ENCODE measurements around the gene IQGAP2. TPM values are rescaled to one million over a fixed set of nuclear protein-coding genes. Genes with fewer than 3 reads are reported as not detected.
"Not testable (repeated sequence)": the region's sequence is repeated elsewhere in the genome, so short reads cannot be mapped to it uniquely, and the experiment has no call there.

IQGAP2 gene
- polyA plus RNA-seq, 2 donors, result 1.4 to 2.0 TPM

DNA sequence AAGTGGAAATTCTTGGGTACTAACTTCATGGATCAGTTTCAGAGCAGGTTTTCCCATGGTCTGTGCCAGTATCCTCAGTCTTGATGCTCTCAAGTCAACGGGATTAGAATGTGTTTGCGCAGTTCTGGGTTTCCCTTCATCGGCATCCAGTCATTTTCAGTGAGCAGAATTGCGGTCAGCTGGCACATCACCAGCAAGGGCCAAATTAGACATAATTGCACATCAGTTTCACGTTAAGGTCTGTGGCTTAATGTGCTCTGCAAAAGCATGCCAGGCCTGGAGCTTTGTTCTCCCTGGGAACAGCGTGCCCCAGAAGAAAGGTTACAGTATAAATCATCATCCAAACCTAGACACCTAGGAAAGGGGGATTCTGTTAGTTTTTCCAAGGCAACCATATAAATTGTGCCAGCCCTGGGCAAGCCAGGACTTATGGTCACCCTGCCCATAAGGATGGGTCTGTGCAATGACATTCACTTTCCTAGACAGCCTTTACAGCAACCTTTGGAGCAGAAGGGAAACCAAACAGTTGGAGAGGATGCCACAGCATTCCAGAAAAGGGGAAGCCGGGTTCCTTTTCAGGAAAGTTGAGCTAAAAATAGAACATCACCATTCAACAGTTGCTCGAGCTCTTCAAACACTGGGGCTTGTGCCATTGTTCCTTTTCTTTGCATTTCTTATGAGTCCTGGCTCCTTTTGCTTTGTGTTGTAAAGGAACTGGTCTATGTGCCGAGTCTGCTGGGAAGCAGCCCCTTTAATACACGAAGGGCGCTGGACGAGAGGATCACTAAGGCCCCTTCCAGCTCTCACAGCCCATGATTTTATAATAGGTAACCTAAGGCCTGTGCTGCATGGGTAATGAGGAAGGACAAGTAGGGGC is 23.1 kb downstream of the IQGAP2 start:
- 60 to 75% methylated on average over 12 of the region's 12 CpGs for WGBS, 2 donors
- no peaks in the 10 kb centered on the region for H3K36me3 ChIP-seq (ENCODE audit: control insufficient read depth in 2 of 2, insufficient read depth in 2 of 2, low read length in 1 of 2)

DNA sequence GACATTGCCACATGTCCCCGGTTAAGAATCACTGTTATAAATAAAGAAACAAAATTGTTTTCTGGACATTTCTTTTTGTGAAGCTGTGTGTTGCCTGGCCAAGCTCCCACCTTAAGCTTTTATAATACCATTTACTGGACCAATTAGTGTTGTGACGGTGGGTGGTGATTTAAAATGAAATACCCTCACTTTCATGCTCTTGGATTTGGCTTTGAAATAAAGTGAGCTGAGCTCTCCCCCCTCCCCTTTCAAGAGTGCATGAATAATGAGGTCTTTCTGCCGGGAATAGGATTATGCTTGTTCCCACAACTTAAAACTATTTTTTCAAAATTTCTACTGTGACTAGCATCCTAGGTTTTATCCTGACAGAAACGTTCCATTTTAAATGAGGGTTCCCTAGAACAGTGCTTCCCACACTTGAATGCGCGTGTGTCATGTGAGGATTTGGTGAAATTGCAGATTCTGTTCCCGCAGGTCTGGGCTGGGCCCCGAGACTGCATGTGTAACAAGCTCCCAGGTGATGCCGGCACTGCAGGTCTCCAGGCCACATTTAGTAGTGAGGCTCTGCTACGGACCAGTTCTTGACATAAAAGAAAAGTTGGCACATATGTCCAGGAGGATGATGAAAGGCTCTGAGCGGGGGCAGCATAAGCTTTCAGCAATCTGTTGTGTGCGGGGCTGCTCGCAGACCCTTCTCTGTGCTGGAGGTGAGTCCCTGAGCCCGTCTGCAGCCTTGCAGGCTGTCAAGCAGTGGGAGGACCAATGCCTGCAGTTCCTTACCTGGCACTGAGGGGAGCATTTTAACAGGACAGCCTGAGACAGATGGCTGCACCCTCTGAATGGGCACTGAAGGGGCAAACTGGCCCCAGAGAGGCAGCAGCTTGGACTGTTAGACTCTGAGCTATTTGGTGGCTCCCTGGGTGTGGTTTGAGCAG is 24.4 kb downstream of the IQGAP2 start:
- Histone ChIP-seq H3K36me3 (ENCODE audit: control insufficient read depth in 2 of 2, insufficient read depth in 2 of 2, low read length in 1 of 2) (no peaks in the 10 kb centered on the region), H3K27me3 (ENCODE audit: control insufficient read depth in 1 of 2, insufficient read depth in 2 of 2, low read length in 2 of 2) (no peaks in the 10 kb centered on the region), H3K27ac (ENCODE audit: low read depth in 2 of 2, low read length in 1 of 2) (no peak overlapping the region), H3K4me3 (ENCODE audit: low read depth in 1 of 2, low read length in 2 of 2) (no peak overlapping the region), H3K9me3 (ENCODE audit: control insufficient read depth in 2 of 2, insufficient read depth in 1 of 2, low read depth in 1 of 2, low read length in 1 of 2) (no peaks in the 10 kb centered on the region), H3K4me1 (ENCODE audit: control insufficient read depth in 2 of 2, insufficient read depth in 2 of 2, low read length in 1 of 2) (no peaks in the 10 kb centered on the region)
- WGBS, 2 donors, result 74 to 82% methylated on average over 14 of the region's 14 CpGs

More for the DNA sequence above, 23.1 kb downstream of the IQGAP2 start:
- Histone ChIP-seq H3K4me3 (ENCODE audit: low read depth in 1 of 2, low read length in 2 of 2) (no peak overlapping the region), H3K4me1 (ENCODE audit: control insufficient read depth in 2 of 2, insufficient read depth in 2 of 2, low read length in 1 of 2) (no peaks in the 10 kb centered on the region), H3K27ac (ENCODE audit: low read depth in 2 of 2, low read length in 1 of 2) (no peak overlapping the region), H3K27me3 (ENCODE audit: control insufficient read depth in 1 of 2, insufficient read depth in 2 of 2, low read length in 2 of 2) (no peaks in the 10 kb centered on the region), H3K9me3 (ENCODE audit: control insufficient read depth in 2 of 2, insufficient read depth in 1 of 2, low read depth in 1 of 2, low read length in 1 of 2) (no peaks in the 10 kb centered on the region)

DNA sequence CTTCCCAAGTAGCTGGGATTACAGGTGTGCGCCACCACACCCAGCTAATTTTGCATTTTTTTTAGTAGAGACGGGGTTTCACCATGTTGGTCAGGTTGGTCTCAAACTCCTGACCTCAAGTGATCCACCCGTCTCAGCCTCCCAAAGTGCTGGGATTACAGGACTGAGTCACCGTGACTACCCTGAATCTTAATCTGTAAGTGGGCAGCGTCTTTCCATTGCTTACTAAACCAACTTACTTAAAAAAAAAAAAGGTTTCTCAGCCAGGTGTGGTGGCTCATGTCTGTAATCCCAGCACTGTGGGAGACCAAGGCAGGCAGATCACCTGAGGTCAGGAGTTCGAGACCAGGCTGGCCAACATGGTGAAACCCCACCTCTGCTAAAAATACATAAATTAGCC is 25.5 kb downstream of the IQGAP2 start:
- WGBS, 2 donors, result 92 to 96% methylated on average over 6 of the region's 6 CpGs
- H3K27me3 ChIP-seq (ENCODE audit: control insufficient read depth in 1 of 2, insufficient read depth in 2 of 2, low read length in 2 of 2); H3K36me3 ChIP-seq (ENCODE audit: control insufficient read depth in 2 of 2, insufficient read depth in 2 of 2, low read length in 1 of 2): not testable (repeated sequence)

GRCh38 chr5:76433261-76433660 is 30.2 kb downstream of the IQGAP2 start:
- no peaks in the 10 kb centered on the region for H3K36me3 ChIP-seq (ENCODE audit: control insufficient read depth in 2 of 2, insufficient read depth in 2 of 2, low read length in 1 of 2)
- H3K9me3 ChIP-seq (ENCODE audit: control insufficient read depth in 2 of 2, insufficient read depth in 1 of 2, low read depth in 1 of 2, low read length in 1 of 2), result no peaks in the 10 kb centered on the region
- no peaks in the 10 kb centered on the region for H3K4me1 ChIP-seq (ENCODE audit: control insufficient read depth in 2 of 2, insufficient read depth in 2 of 2, low read length in 1 of 2)
- H3K4me3 ChIP-seq (ENCODE audit: low read depth in 1 of 2, low read length in 2 of 2), result no peak overlapping the region
- WGBS, 2 donors, result 50 to 72% methylated on average over 1 of the region's 1 CpG
- no peak overlapping the region for H3K27ac ChIP-seq (ENCODE audit: low read depth in 2 of 2, low read length in 1 of 2)
- no peaks in the 10 kb centered on the region for H3K27me3 ChIP-seq (ENCODE audit: control insufficient read depth in 1 of 2, insufficient read depth in 2 of 2, low read length in 2 of 2)

More for the DNA sequence above, 25.5 kb downstream of the IQGAP2 start:
- H3K4me3 ChIP-seq (ENCODE audit: low read depth in 1 of 2, low read length in 2 of 2); H3K4me1 ChIP-seq (ENCODE audit: control insufficient read depth in 2 of 2, insufficient read depth in 2 of 2, low read length in 1 of 2); H3K9me3 ChIP-seq (ENCODE audit: control insufficient read depth in 2 of 2, insufficient read depth in 1 of 2, low read depth in 1 of 2, low read length in 1 of 2); H3K27ac ChIP-seq (ENCODE audit: low read depth in 2 of 2, low read length in 1 of 2): not testable (repeated sequence)

DNA sequence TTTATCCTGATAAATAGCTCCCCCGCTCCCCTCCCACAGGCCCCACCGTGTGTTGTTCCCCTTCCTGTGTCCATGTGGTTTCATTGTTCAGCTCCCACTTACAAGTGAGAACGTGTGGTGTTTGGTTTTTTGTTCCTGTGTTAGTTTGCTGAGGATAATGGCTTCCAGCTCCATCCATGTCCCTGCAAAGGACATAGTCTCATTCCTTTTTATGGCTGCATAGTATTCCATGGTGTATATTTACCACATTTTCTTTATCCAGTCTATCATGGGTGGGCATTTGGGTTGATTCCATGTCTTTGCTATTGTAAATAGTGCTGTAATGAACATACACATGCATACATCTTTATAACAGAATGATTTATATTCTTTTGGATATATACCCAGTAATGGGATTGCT is 34.4 kb downstream of the IQGAP2 start:
- H3K4me3 ChIP-seq (ENCODE audit: low read depth in 1 of 2, low read length in 2 of 2); H3K36me3 ChIP-seq (ENCODE audit: control insufficient read depth in 2 of 2, insufficient read depth in 2 of 2, low read length in 1 of 2); H3K9me3 ChIP-seq (ENCODE audit: control insufficient read depth in 2 of 2, insufficient read depth in 1 of 2, low read depth in 1 of 2, low read length in 1 of 2); H3K27ac ChIP-seq (ENCODE audit: low read depth in 2 of 2, low read length in 1 of 2); H3K27me3 ChIP-seq (ENCODE audit: control insufficient read depth in 1 of 2, insufficient read depth in 2 of 2, low read length in 2 of 2); H3K4me1 ChIP-seq (ENCODE audit: control insufficient read depth in 2 of 2, insufficient read depth in 2 of 2, low read length in 1 of 2): not testable (repeated sequence)
- 89 to 94% methylated on average over 3 of the region's 3 CpGs for WGBS, 2 donors

GRCh38 chr5:76438025-76438424 is 34.9 kb downstream of the IQGAP2 start:
- no peaks in the 10 kb centered on the region for H3K36me3 ChIP-seq (ENCODE audit: control insufficient read depth in 2 of 2, insufficient read depth in 2 of 2, low read length in 1 of 2)
- WGBS, 2 donors, result 33 to 35% methylated on average over 1 of the region's 1 CpG

DNA sequence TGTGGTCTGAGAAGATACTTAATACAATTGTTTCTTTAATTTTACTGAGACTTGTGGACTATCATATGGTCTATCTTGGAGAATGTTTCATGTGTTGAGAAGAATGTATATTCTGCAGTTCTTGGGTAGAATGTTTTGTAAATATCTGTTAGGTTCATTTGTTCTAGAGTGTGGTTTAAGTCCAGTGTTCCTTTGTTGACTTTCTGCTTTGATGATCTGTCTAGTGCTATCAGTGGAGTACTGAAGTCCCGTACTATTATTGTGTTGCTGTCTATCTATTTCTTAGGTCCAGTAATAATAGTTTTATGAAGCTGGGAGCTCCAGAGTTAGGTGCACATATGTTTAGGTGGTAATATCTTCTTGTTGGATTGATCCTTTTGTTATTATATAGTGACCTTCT is 36.1 kb downstream of the IQGAP2 start:
- no peak overlapping the region for H3K4me3 ChIP-seq (ENCODE audit: low read depth in 1 of 2, low read length in 2 of 2)
- no peak overlapping the region for H3K27ac ChIP-seq (ENCODE audit: low read depth in 2 of 2, low read length in 1 of 2)
- no peaks in the 10 kb centered on the region for H3K36me3 ChIP-seq (ENCODE audit: control insufficient read depth in 2 of 2, insufficient read depth in 2 of 2, low read length in 1 of 2)
- WGBS, 2 donors, result 75 to 96% methylated on average over 1 of the region's 1 CpG
- no peaks in the 10 kb centered on the region for H3K27me3 ChIP-seq (ENCODE audit: control insufficient read depth in 1 of 2, insufficient read depth in 2 of 2, low read length in 2 of 2)
- no peaks in the 10 kb centered on the region for H3K4me1 ChIP-seq (ENCODE audit: control insufficient read depth in 2 of 2, insufficient read depth in 2 of 2, low read length in 1 of 2)
- H3K9me3 ChIP-seq (ENCODE audit: control insufficient read depth in 2 of 2, insufficient read depth in 1 of 2, low read depth in 1 of 2, low read length in 1 of 2), result no peaks in the 10 kb centered on the region

More at GRCh38 chr5:76438025-76438424, 34.9 kb downstream of the IQGAP2 start:
- Histone ChIP-seq H3K4me1 (ENCODE audit: control insufficient read depth in 2 of 2, insufficient read depth in 2 of 2, low read length in 1 of 2) (no peaks in the 10 kb centered on the region), H3K9me3 (ENCODE audit: control insufficient read depth in 2 of 2, insufficient read depth in 1 of 2, low read depth in 1 of 2, low read length in 1 of 2) (no peaks in the 10 kb centered on the region), H3K27me3 (ENCODE audit: control insufficient read depth in 1 of 2, insufficient read depth in 2 of 2, low read length in 2 of 2) (no peaks in the 10 kb centered on the region), H3K27ac (ENCODE audit: low read depth in 2 of 2, low read length in 1 of 2) (no peak overlapping the region), H3K4me3 (ENCODE audit: low read depth in 1 of 2, low read length in 2 of 2) (no peak overlapping the region)

DNA sequence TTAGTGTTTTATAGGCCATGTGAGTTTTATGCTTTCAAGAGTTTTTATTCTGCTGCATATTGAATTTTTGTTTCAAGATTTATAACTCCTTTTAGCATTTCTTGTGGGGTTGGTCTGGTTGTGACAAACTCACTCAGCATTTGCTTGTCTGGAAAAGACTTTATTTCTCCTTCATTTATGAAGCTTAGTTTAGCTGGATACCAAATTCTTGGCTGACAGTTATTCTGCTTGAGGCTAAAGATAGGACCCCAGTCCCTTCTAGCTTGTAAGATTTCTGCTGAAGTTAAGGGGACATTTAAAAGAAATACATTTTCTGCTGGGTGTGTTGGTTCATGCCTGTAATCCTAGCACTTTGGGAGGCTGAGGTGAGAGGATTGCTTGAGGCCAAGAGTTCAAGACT is 36.8 kb downstream of the IQGAP2 start:
- no peak overlapping the region for H3K27ac ChIP-seq (ENCODE audit: low read depth in 2 of 2, low read length in 1 of 2)
- no peaks in the 10 kb centered on the region for H3K27me3 ChIP-seq (ENCODE audit: control insufficient read depth in 1 of 2, insufficient read depth in 2 of 2, low read length in 2 of 2)
- H3K36me3 ChIP-seq (ENCODE audit: control insufficient read depth in 2 of 2, insufficient read depth in 2 of 2, low read length in 1 of 2), result no peaks in the 10 kb centered on the region
- no peak overlapping the region for H3K4me3 ChIP-seq (ENCODE audit: low read depth in 1 of 2, low read length in 2 of 2)
- H3K4me1 ChIP-seq (ENCODE audit: control insufficient read depth in 2 of 2, insufficient read depth in 2 of 2, low read length in 1 of 2), result no peaks in the 10 kb centered on the region
- H3K9me3 ChIP-seq (ENCODE audit: control insufficient read depth in 2 of 2, insufficient read depth in 1 of 2, low read depth in 1 of 2, low read length in 1 of 2), result no peaks in the 10 kb centered on the region

- no peaks in the 10 kb centered on the region for H3K27me3 ChIP-seq (ENCODE audit: control insufficient read depth in 1 of 2, insufficient read depth in 2 of 2, low read length in 2 of 2)
- H3K9me3 ChIP-seq (ENCODE audit: control insufficient read depth in 2 of 2, insufficient read depth in 1 of 2, low read depth in 1 of 2, low read length in 1 of 2), result no peaks in the 10 kb centered on the region
- no peak overlapping the region for H3K4me3 ChIP-seq (ENCODE audit: low read depth in 1 of 2, low read length in 2 of 2)
- no peaks in the 10 kb centered on the region for H3K36me3 ChIP-seq (ENCODE audit: control insufficient read depth in 2 of 2, insufficient read depth in 2 of 2, low read length in 1 of 2)
- H3K4me1 ChIP-seq (ENCODE audit: control insufficient read depth in 2 of 2, insufficient read depth in 2 of 2, low read length in 1 of 2), result no peaks in the 10 kb centered on the region
- 89 to 91% methylated on average over 6 of the region's 6 CpGs for WGBS, 2 donors
- H3K27ac ChIP-seq (ENCODE audit: low read depth in 2 of 2, low read length in 1 of 2), result no peak overlapping the region
Observed at GRCh38 chr5:76441101-76441500, 38.0 kb downstream of the IQGAP2 start.

All from esophagus (tissue), 2 donors.